Measurements from ENCODE around the gene TULP4.
"Not testable (repeated sequence)": the region's sequence is repeated elsewhere in the genome, so short reads cannot be mapped to it uniquely, and the experiment has no call there.

The TULP4 gene

GRCh38 chr6:158285656-158286021 is 26.6 kb upstream of the TULP4 start:
- H3K27ac Mint-ChIP-seq, result no peak overlapping the region
- no peaks in the 10 kb centered on the region for H3K9me3 Mint-ChIP-seq
- H3K4me3 Mint-ChIP-seq, result no peak overlapping the region
- H3K27me3 Mint-ChIP-seq (ENCODE audit: low read depth), result no peaks in the 10 kb centered on the region
- peaks cover 6% of the 10 kb centered on the region for H3K36me3 Mint-ChIP-seq (ENCODE audit: low read depth)
- DNase-seq (ENCODE audit: low spot score), result no peak
- H3K4me1 Mint-ChIP-seq (ENCODE audit: low read depth), result peaks cover 39% of the 10 kb centered on the region

GRCh38 chr6:158286413-158286812 is 25.9 kb upstream of the TULP4 start:
- peaks cover 6% of the 10 kb centered on the region for H3K36me3 Mint-ChIP-seq (ENCODE audit: low read depth)
- peaks cover 47% of the 10 kb centered on the region for H3K4me1 Mint-ChIP-seq (ENCODE audit: low read depth)
- no peak for DNase-seq (ENCODE audit: low spot score)
- no peaks in the 10 kb centered on the region for H3K9me3 Mint-ChIP-seq
- H3K27ac Mint-ChIP-seq, result no peak overlapping the region
- H3K4me3 Mint-ChIP-seq, result no peak overlapping the region
- H3K27me3 Mint-ChIP-seq (ENCODE audit: low read depth), result no peaks in the 10 kb centered on the region

GRCh38 chr6:158287047-158287446 is 25.2 kb upstream of the TULP4 start:
- H3K36me3 Mint-ChIP-seq (ENCODE audit: low read depth), result peaks cover 8% of the 10 kb centered on the region
- no peak overlapping the region for H3K27ac Mint-ChIP-seq
- no peak overlapping the region for H3K4me3 Mint-ChIP-seq
- no peaks in the 10 kb centered on the region for H3K27me3 Mint-ChIP-seq (ENCODE audit: low read depth)
- DNase-seq (ENCODE audit: low spot score), result no peak
- peaks cover 52% of the 10 kb centered on the region for H3K4me1 Mint-ChIP-seq (ENCODE audit: low read depth)
- no peaks in the 10 kb centered on the region for H3K9me3 Mint-ChIP-seq

GRCh38 chr6:158290040-158290439 is 22.2 kb upstream of the TULP4 start:
- Mint-ChIP-seq H3K27ac (peak overlapping the region; percentile 99), H3K27me3 (ENCODE audit: low read depth) (no peaks in the 10 kb centered on the region), H3K9me3 (peaks cover 5% of the 10 kb centered on the region), H3K4me3 (peak overlapping the region; percentile 92), H3K36me3 (ENCODE audit: low read depth) (peaks cover 18% of the 10 kb centered on the region), H3K4me1 (ENCODE audit: low read depth) (peaks cover 48% of the 10 kb centered on the region)
- DNase-seq (ENCODE audit: low spot score), result no peak

- peak; percentile 48 for DNase-seq (ENCODE audit: low spot score)
- Mint-ChIP-seq H3K27me3 (ENCODE audit: low read depth) (no peaks in the 10 kb centered on the region), H3K4me3 (peak overlapping the region; percentile 92), H3K36me3 (ENCODE audit: low read depth) (peaks cover 16% of the 10 kb centered on the region), H3K27ac (peak overlapping the region; percentile 99), H3K9me3 (peaks cover 6% of the 10 kb centered on the region), H3K4me1 (ENCODE audit: low read depth) (peaks cover 46% of the 10 kb centered on the region)
These were observed 21.6 kb upstream of the TULP4 start for GRCh38 chr6:158290659-158291058.

GRCh38 chr6:158292016-158292415 is 20.2 kb upstream of the TULP4 start:
- no peak overlapping the region for H3K27ac Mint-ChIP-seq
- H3K36me3 Mint-ChIP-seq (ENCODE audit: low read depth), result peaks cover 24% of the 10 kb centered on the region
- no peaks in the 10 kb centered on the region for H3K27me3 Mint-ChIP-seq (ENCODE audit: low read depth)
- no peak overlapping the region for H3K4me3 Mint-ChIP-seq
- H3K4me1 Mint-ChIP-seq (ENCODE audit: low read depth), result peaks cover 38% of the 10 kb centered on the region
- peaks cover 15% of the 10 kb centered on the region for H3K9me3 Mint-ChIP-seq
- DNase-seq (ENCODE audit: low spot score), result no peak

GRCh38 chr6:158293122-158293521 is 19.1 kb upstream of the TULP4 start:
- H3K4me1 Mint-ChIP-seq (ENCODE audit: low read depth), result peaks cover 38% of the 10 kb centered on the region
- H3K9me3 Mint-ChIP-seq, result peaks cover 19% of the 10 kb centered on the region
- no peaks in the 10 kb centered on the region for H3K27me3 Mint-ChIP-seq (ENCODE audit: low read depth)
- peaks cover 21% of the 10 kb centered on the region for H3K36me3 Mint-ChIP-seq (ENCODE audit: low read depth)
- H3K27ac Mint-ChIP-seq, result peak overlapping the region; percentile 15
- no peak for DNase-seq (ENCODE audit: low spot score)
- no peak overlapping the region for H3K4me3 Mint-ChIP-seq

- H3K27ac Mint-ChIP-seq; H3K27me3 Mint-ChIP-seq (ENCODE audit: low read depth); DNase-seq (ENCODE audit: low spot score); H3K4me3 Mint-ChIP-seq: not testable (repeated sequence)
- Mint-ChIP-seq H3K4me1 (ENCODE audit: low read depth) (peaks cover 18% of the 10 kb centered on the region), H3K36me3 (ENCODE audit: low read depth) (peaks cover 24% of the 10 kb centered on the region), H3K9me3 (peaks cover 25% of the 10 kb centered on the region)
These were observed 16.1 kb upstream of the TULP4 start for GRCh38 chr6:158295976-158296853.

- not testable (repeated sequence) for H3K4me3 Mint-ChIP-seq, H3K27ac Mint-ChIP-seq
These were observed 15.4 kb upstream of the TULP4 start for GRCh38 chr6:158296854-158297324.

GRCh38 chr6:158297657-158298056 is 14.6 kb upstream of the TULP4 start:
- not testable (repeated sequence) for H3K27ac Mint-ChIP-seq; H3K27me3 Mint-ChIP-seq (ENCODE audit: low read depth); DNase-seq (ENCODE audit: low spot score); H3K4me3 Mint-ChIP-seq; H3K4me1 Mint-ChIP-seq (ENCODE audit: low read depth)
- H3K9me3 Mint-ChIP-seq, result peaks cover 25% of the 10 kb centered on the region
- H3K36me3 Mint-ChIP-seq (ENCODE audit: low read depth), result peaks cover 18% of the 10 kb centered on the region

More at GRCh38 chr6:158296854-158297324, 15.4 kb upstream of the TULP4 start:
- not testable (repeated sequence) for DNase-seq (ENCODE audit: low spot score); H3K27me3 Mint-ChIP-seq (ENCODE audit: low read depth)
- Mint-ChIP-seq H3K9me3 (peaks cover 25% of the 10 kb centered on the region), H3K36me3 (ENCODE audit: low read depth) (peaks cover 22% of the 10 kb centered on the region), H3K4me1 (ENCODE audit: low read depth) (peaks cover 11% of the 10 kb centered on the region)

GRCh38 chr6:158300306-158301143 is 11.7 kb upstream of the TULP4 start:
- Mint-ChIP-seq H3K36me3 (ENCODE audit: low read depth) (peaks cover 12% of the 10 kb centered on the region), H3K9me3 (peaks cover 19% of the 10 kb centered on the region)
- not testable (repeated sequence) for H3K27ac Mint-ChIP-seq; H3K4me1 Mint-ChIP-seq (ENCODE audit: low read depth); H3K4me3 Mint-ChIP-seq; H3K27me3 Mint-ChIP-seq (ENCODE audit: low read depth); DNase-seq (ENCODE audit: low spot score)

- H3K27ac Mint-ChIP-seq; DNase-seq (ENCODE audit: low spot score); H3K27me3 Mint-ChIP-seq (ENCODE audit: low read depth); H3K4me3 Mint-ChIP-seq; H3K36me3 Mint-ChIP-seq (ENCODE audit: low read depth); H3K4me1 Mint-ChIP-seq (ENCODE audit: low read depth): not testable (repeated sequence)
- H3K9me3 Mint-ChIP-seq, result peaks cover 11% of the 10 kb centered on the region
These were observed 10.7 kb upstream of the TULP4 start for GRCh38 chr6:158301561-158301960.

GRCh38 chr6:158302195-158302796 is 10.0 kb upstream of the TULP4 start:
- not testable (repeated sequence) for H3K4me1 Mint-ChIP-seq (ENCODE audit: low read depth); H3K4me3 Mint-ChIP-seq; H3K27ac Mint-ChIP-seq; H3K9me3 Mint-ChIP-seq; DNase-seq (ENCODE audit: low spot score); H3K36me3 Mint-ChIP-seq (ENCODE audit: low read depth); H3K27me3 Mint-ChIP-seq (ENCODE audit: low read depth)
